Stimulated activated memory B cell treated with anti-CD40 and anti-IgM and Interleukin-4, amounts not matched to agents 10 μg/mL and 1 μg/mL and 100 μg/mL, for 72 hours (primary cell): ENCODE results near the gene EFR3B.
"Not testable (repeated sequence)": the region's sequence is repeated elsewhere in the genome, so short reads cannot be mapped to it uniquely, and the experiment has no call there.

Experiments used
- ATAC-seq: fragments of 150-1000 bp; cut with Tn5 transposase; 2 replicates; pipeline ENCODE4 v1.10.0; 2021
- H3K27ac Mint-ChIP-seq: one replicate; pipeline ENCODE4 v1.8.0; 2022; ENCODE audit warnings: mild to moderate bottlenecking, mixed read lengths
- H3K27me3 Mint-ChIP-seq: one replicate; pipeline ENCODE4 v1.8.0; 2022; ENCODE audit warnings: mixed read lengths
- H3K36me3 Mint-ChIP-seq: one replicate; pipeline ENCODE4 v1.8.0; 2022; ENCODE audit warnings: mixed read lengths
- H3K4me1 Mint-ChIP-seq: one replicate; pipeline ENCODE4 v1.8.0; 2022; ENCODE audit warnings: mixed read lengths
- H3K4me3 Mint-ChIP-seq: one replicate; pipeline ENCODE4 v1.8.0; 2022; ENCODE audit warnings: mild to moderate bottlenecking, moderate library complexity, mixed read lengths
- H3K9me3 Mint-ChIP-seq: one replicate; pipeline ENCODE4 v1.8.0; 2022; ENCODE audit warnings: mixed read lengths

Gene EFR3B

GRCh38 chr2:25129901-25130520 is 88.1 kb downstream of the EFR3B start:
- Mint-ChIP-seq H3K27ac (no peak overlapping the region), H3K4me1 (peaks cover 28% of the 10 kb centered on the region), H3K9me3 (no peaks in the 10 kb centered on the region), H3K36me3 (no peaks in the 10 kb centered on the region), H3K4me3 (no peak overlapping the region), H3K27me3 (peaks cover 51% of the 10 kb centered on the region)
- ATAC-seq: peak; percentile 9

- no peaks in the 10 kb centered on the region for H3K9me3 Mint-ChIP-seq
- ATAC-seq: no peak
- peaks cover 28% of the 10 kb centered on the region for H3K4me1 Mint-ChIP-seq
- peak overlapping the region; percentile 55 for H3K4me3 Mint-ChIP-seq
- H3K36me3 Mint-ChIP-seq: no peaks in the 10 kb centered on the region
- H3K27me3 Mint-ChIP-seq: peaks cover 63% of the 10 kb centered on the region
- no peak overlapping the region for H3K27ac Mint-ChIP-seq
Observed at GRCh38 chr2:25131253-25131566, 89.3 kb downstream of the EFR3B start.

- H3K36me3 Mint-ChIP-seq: no peaks in the 10 kb centered on the region
- peak; percentile 14 for ATAC-seq
Observed at GRCh38 chr2:25131567-25132298, 89.9 kb downstream of the EFR3B start.

GRCh38 chr2:25132299-25132635 is 90.4 kb downstream of the EFR3B start:
- H3K36me3 Mint-ChIP-seq: no peaks in the 10 kb centered on the region
- peaks cover 74% of the 10 kb centered on the region for H3K27me3 Mint-ChIP-seq
- ATAC-seq: peak; percentile 4
- no peaks in the 10 kb centered on the region for H3K9me3 Mint-ChIP-seq
- H3K27ac Mint-ChIP-seq: no peak overlapping the region
- H3K4me3 Mint-ChIP-seq: no peak overlapping the region
- peaks cover 28% of the 10 kb centered on the region for H3K4me1 Mint-ChIP-seq

More at GRCh38 chr2:25131567-25132298, 89.9 kb downstream of the EFR3B start:
- Mint-ChIP-seq H3K9me3 (no peaks in the 10 kb centered on the region), H3K4me3 (peak overlapping the region; percentile 55), H3K4me1 (peaks cover 28% of the 10 kb centered on the region), H3K27ac (no peak overlapping the region), H3K27me3 (peaks cover 68% of the 10 kb centered on the region)

GRCh38 chr2:25132693-25133092 is 90.8 kb downstream of the EFR3B start:
- H3K27me3 Mint-ChIP-seq: peaks cover 75% of the 10 kb centered on the region
- no peak overlapping the region for H3K4me3 Mint-ChIP-seq
- no peak overlapping the region for H3K27ac Mint-ChIP-seq
- ATAC-seq: no peak
- no peaks in the 10 kb centered on the region for H3K36me3 Mint-ChIP-seq
- no peaks in the 10 kb centered on the region for H3K9me3 Mint-ChIP-seq
- H3K4me1 Mint-ChIP-seq: peaks cover 28% of the 10 kb centered on the region

GRCh38 chr2:25140535-25140934 is 98.7 kb downstream of the EFR3B start:
- not testable (repeated sequence) for H3K27ac Mint-ChIP-seq, ATAC-seq, H3K4me1 Mint-ChIP-seq, H3K36me3 Mint-ChIP-seq, H3K4me3 Mint-ChIP-seq, H3K9me3 Mint-ChIP-seq
- H3K27me3 Mint-ChIP-seq: peaks cover 26% of the 10 kb centered on the region

GRCh38 chr2:25141120-25141519 is 99.2 kb downstream of the EFR3B start:
- Mint-ChIP-seq H3K36me3 (no peaks in the 10 kb centered on the region), H3K27me3 (peaks cover 26% of the 10 kb centered on the region), H3K9me3 (no peaks in the 10 kb centered on the region), H3K27ac (no peak overlapping the region), H3K4me1 (peaks cover 5% of the 10 kb centered on the region), H3K4me3 (no peak overlapping the region)
- ATAC-seq: no peak

- no peaks in the 10 kb centered on the region for H3K36me3 Mint-ChIP-seq
- peaks cover 5% of the 10 kb centered on the region for H3K4me1 Mint-ChIP-seq
- no peak overlapping the region for H3K4me3 Mint-ChIP-seq
- peaks cover 25% of the 10 kb centered on the region for H3K27me3 Mint-ChIP-seq
- ATAC-seq: no peak
- H3K27ac Mint-ChIP-seq: no peak overlapping the region
- no peaks in the 10 kb centered on the region for H3K9me3 Mint-ChIP-seq
Observed at GRCh38 chr2:25145803-25146202, 103.9 kb downstream of the EFR3B start.

GRCh38 chr2:25146896-25147295 is 105.0 kb downstream of the EFR3B start:
- Mint-ChIP-seq H3K36me3 (no peaks in the 10 kb centered on the region), H3K4me1 (peaks cover 5% of the 10 kb centered on the region), H3K4me3 (no peak overlapping the region), H3K27me3 (peaks cover 25% of the 10 kb centered on the region), H3K9me3 (no peaks in the 10 kb centered on the region), H3K27ac (no peak overlapping the region)
- ATAC-seq: no peak

- Mint-ChIP-seq H3K27ac (no peak overlapping the region), H3K4me3 (no peak overlapping the region), H3K36me3 (no peaks in the 10 kb centered on the region), H3K9me3 (no peaks in the 10 kb centered on the region), H3K4me1 (peaks cover 5% of the 10 kb centered on the region), H3K27me3 (peaks cover 25% of the 10 kb centered on the region)
- no peak for ATAC-seq
Observed at GRCh38 chr2:25149646-25150045, 107.8 kb downstream of the EFR3B start.

- not testable (repeated sequence) for H3K27ac Mint-ChIP-seq, ATAC-seq
Observed at GRCh38 chr2:25150993-25151392, 109.1 kb downstream of the EFR3B start.

GRCh38 chr2:25151718-25152117 is 109.8 kb downstream of the EFR3B start:
- H3K4me3 Mint-ChIP-seq: no peak overlapping the region
- no peak for ATAC-seq
- no peaks in the 10 kb centered on the region for H3K9me3 Mint-ChIP-seq
- no peak overlapping the region for H3K27ac Mint-ChIP-seq
- H3K27me3 Mint-ChIP-seq: peaks cover 7% of the 10 kb centered on the region
- H3K4me1 Mint-ChIP-seq: no peaks in the 10 kb centered on the region
- H3K36me3 Mint-ChIP-seq: no peaks in the 10 kb centered on the region

More at GRCh38 chr2:25150993-25151392, 109.1 kb downstream of the EFR3B start:
- H3K4me1 Mint-ChIP-seq, H3K36me3 Mint-ChIP-seq, H3K9me3 Mint-ChIP-seq, H3K4me3 Mint-ChIP-seq: not testable (repeated sequence)
- H3K27me3 Mint-ChIP-seq: peaks cover 13% of the 10 kb centered on the region

- no peak overlapping the region for H3K4me3 Mint-ChIP-seq
- no peak for ATAC-seq
- no peaks in the 10 kb centered on the region for H3K27me3 Mint-ChIP-seq
- H3K27ac Mint-ChIP-seq: no peak overlapping the region
- no peaks in the 10 kb centered on the region for H3K36me3 Mint-ChIP-seq
- peaks cover 10% of the 10 kb centered on the region for H3K4me1 Mint-ChIP-seq
- no peaks in the 10 kb centered on the region for H3K9me3 Mint-ChIP-seq
Observed at GRCh38 chr2:25155401-25155800, 113.5 kb downstream of the EFR3B start.

- Mint-ChIP-seq H3K4me1 (peaks cover 10% of the 10 kb centered on the region), H3K36me3 (no peaks in the 10 kb centered on the region), H3K9me3 (no peaks in the 10 kb centered on the region), H3K27me3 (no peaks in the 10 kb centered on the region), H3K4me3 (no peak overlapping the region), H3K27ac (no peak overlapping the region)
- no peak for ATAC-seq
Observed at GRCh38 chr2:25158096-25158852, 116.4 kb downstream of the EFR3B start.

- Mint-ChIP-seq H3K4me3 (peak overlapping the region; percentile 45), H3K27ac (no peak overlapping the region), H3K9me3 (no peaks in the 10 kb centered on the region), H3K36me3 (no peaks in the 10 kb centered on the region), H3K4me1 (peaks cover 15% of the 10 kb centered on the region), H3K27me3 (no peaks in the 10 kb centered on the region)
- no peak for ATAC-seq
Observed at GRCh38 chr2:25159949-25160348, 118.1 kb downstream of the EFR3B start.

GRCh38 chr2:25160376-25160775 is 118.5 kb downstream of the EFR3B start:
- no peaks in the 10 kb centered on the region for H3K9me3 Mint-ChIP-seq
- peak overlapping the region; percentile 79 for H3K27ac Mint-ChIP-seq
- H3K4me1 Mint-ChIP-seq: peaks cover 20% of the 10 kb centered on the region
- peak overlapping the region; percentile 75 for H3K4me3 Mint-ChIP-seq
- H3K27me3 Mint-ChIP-seq: no peaks in the 10 kb centered on the region
- no peak for ATAC-seq
- H3K36me3 Mint-ChIP-seq: no peaks in the 10 kb centered on the region
